ENCODE measurements around the gene GAST.

- TF ChIP-seq CTCF (IDR thresholded peaks at IDR 0.05; ENCODE audit: insufficient read depth, low read depth, low read length) (no peak), EZH2 (IDR thresholded peaks at IDR 0.05; ENCODE audit: insufficient read depth, low read length) (no peak)
Measured at GRCh38 chr17:41741709-41742108, 29.6 kb downstream of the GAST start.

Measured in astrocyte (in vitro differentiated cells and primary cell).